Activated CD4-positive, alpha-beta memory T cell treated with anti-CD3 and anti-CD28 coated beads for 36 hours (primary cell): ENCODE measurements around the gene ELL. TPM values are rescaled to one million over a fixed set of nuclear protein-coding genes. Genes with fewer than 3 reads are reported as not detected.

Source experiments
- CTCF ChIA-PET: fragments of 350-600 bp; sonication (Branson Sonifier 250); formaldehyde crosslinking; loops from one replicate; lab custom pipeline; 2021; ENCODE audit warnings: antibody characterized with exemption, inconsistent platforms; lab: Charles Lee
- POLR2A ChIA-PET: fragments of 350-600 bp; sonication (Branson Sonifier 250); formaldehyde crosslinking; loops from one replicate; lab custom pipeline; 2021; ENCODE audit warnings: antibody characterized with exemption; lab: Charles Lee
- DNase-seq: peaks from one replicate; pipeline ENCODE4 v3.0.0-alpha.2; 2020
- H3K27ac Mint-ChIP-seq: one replicate; pipeline ENCODE4 v1.8.0; 2021; ENCODE audit warnings: mixed read lengths
- H3K27me3 Mint-ChIP-seq: one replicate; pipeline ENCODE4 v1.8.0; 2021; ENCODE audit warnings: mixed read lengths
- H3K36me3 Mint-ChIP-seq: one replicate; pipeline ENCODE4 v1.8.0; 2021; ENCODE audit warnings: mixed read lengths
- H3K4me1 Mint-ChIP-seq: one replicate; pipeline ENCODE4 v1.8.0; 2021; ENCODE audit warnings: low read depth, mixed read lengths
- H3K4me3 Mint-ChIP-seq: one replicate; pipeline ENCODE4 v1.8.0; 2021; ENCODE audit warnings: mild to moderate bottlenecking, mixed read lengths
- H3K9me3 Mint-ChIP-seq: one replicate; pipeline ENCODE4 v1.8.0; 2021; ENCODE audit warnings: mixed read lengths
- intact Hi-C: fragments of 100-400 bp; cut with micrococcal nuclease; formaldehyde crosslinking; loops from one replicate; pipeline ENCODE4 v1.15.1; 2023
- total RNA-seq, 2 experiments: library from RNA; stranded (reverse); gene quantifications; one replicate each; pipeline ENCODE4 v1.2.3, GENCODE V29; 2021

The ELL gene
- total RNA-seq, 2 experiments from 2014 or later, result 24.7 to 29.7 TPM

GRCh38 chr19:18515959-18516358 is 5.9 kb downstream of the ELL start:
- Mint-ChIP-seq H3K4me1 (peaks cover 45% of the 10 kb centered on the region), H3K9me3 (no peaks in the 10 kb centered on the region), H3K27me3 (no peaks in the 10 kb centered on the region), H3K36me3 (no peaks in the 10 kb centered on the region), H3K4me3 (no peak overlapping the region), H3K27ac (no peak overlapping the region)
- POLR2A ChIA-PET, result interaction anchor here (2.0 kb wide), 1 partner anchor 9 kb away, joined by 4 read pairs; no protein-coding TSS in a partner anchor
- intact Hi-C loops, result no loop called here
- CTCF ChIA-PET, result interaction anchor here (1.3 kb wide), 1 partner anchor 45 kb away, joined by 5 read pairs; no protein-coding TSS in a partner anchor
- no peak for DNase-seq

- Mint-ChIP-seq H3K9me3 (no peaks in the 10 kb centered on the region), H3K4me1 (peaks cover 51% of the 10 kb centered on the region), H3K4me3 (no peak overlapping the region), H3K36me3 (no peaks in the 10 kb centered on the region), H3K27me3 (no peaks in the 10 kb centered on the region), H3K27ac (peak overlapping the region; percentile 35)
- CTCF ChIA-PET, result interaction anchor here (1.3 kb wide), 2 partner anchors 19 to 44 kb away, joined by 3 to 5 read pairs; no protein-coding TSS in a partner anchor
- POLR2A ChIA-PET, result interaction anchor here (0.7 to 2.0 kb wide), 2 partner anchors 8 to 10 kb away, joined by 3 to 4 read pairs; no protein-coding TSS in a partner anchor
- DNase-seq, result peak; percentile 51
- intact Hi-C loops, result no loop called here
These were observed 6.8 kb downstream of the ELL start for GRCh38 chr19:18514800-18515682.

GRCh38 chr19:18513868-18514267 is 8.0 kb downstream of the ELL start:
- no peaks in the 10 kb centered on the region for H3K36me3 Mint-ChIP-seq
- ChIA-PET POLR2A (interaction anchor here (0.8 kb wide), 1 partner anchor 64 kb away, joined by 3 read pairs; no protein-coding TSS in a partner anchor), CTCF (no interaction called here)
- H3K27me3 Mint-ChIP-seq, result no peaks in the 10 kb centered on the region
- DNase-seq, result no peak
- no peak overlapping the region for H3K27ac Mint-ChIP-seq
- peaks cover 54% of the 10 kb centered on the region for H3K4me1 Mint-ChIP-seq
- H3K9me3 Mint-ChIP-seq, result no peaks in the 10 kb centered on the region
- no peak overlapping the region for H3K4me3 Mint-ChIP-seq
- intact Hi-C loops, result no loop called here

- Mint-ChIP-seq H3K27me3 (no peaks in the 10 kb centered on the region), H3K36me3 (no peaks in the 10 kb centered on the region), H3K4me3 (no peak overlapping the region), H3K27ac (no peak overlapping the region), H3K9me3 (no peaks in the 10 kb centered on the region), H3K4me1 (peaks cover 61% of the 10 kb centered on the region)
- ChIA-PET POLR2A (no interaction called here), CTCF (interaction anchor here (0.6 to 11.1 kb wide), 4 partner anchors 11 to 48 kb away, joined by 3 to 91 read pairs (median 4); partner anchors contain the start of gene ELL)
- DNase-seq, result no peak
- intact Hi-C loops, result no loop called here
These were observed 11.7 kb downstream of the ELL start for GRCh38 chr19:18510216-18510615.

GRCh38 chr19:18508585-18508984 is 13.3 kb downstream of the ELL start:
- H3K27ac Mint-ChIP-seq, result no peak overlapping the region
- intact Hi-C loops, result no loop called here
- H3K27me3 Mint-ChIP-seq, result no peaks in the 10 kb centered on the region

GRCh38 chr19:18507727-18508440 is 14.0 kb downstream of the ELL start:
- Mint-ChIP-seq H3K36me3 (no peaks in the 10 kb centered on the region), H3K27ac (peak overlapping the region; percentile 83), H3K4me3 (no peak overlapping the region), H3K27me3 (no peaks in the 10 kb centered on the region), H3K4me1 (peaks cover 71% of the 10 kb centered on the region), H3K9me3 (no peaks in the 10 kb centered on the region)
- intact Hi-C loops, result loop anchor here (2.0 kb wide), 1 partner anchor 13 kb away; no protein-coding TSS in a partner anchor
- ChIA-PET POLR2A (interaction anchor here (0.9 kb wide), 1 partner anchor 12 kb away, joined by 4 read pairs; no protein-coding TSS in a partner anchor), CTCF (interaction anchor here (0.6 to 11.1 kb wide), 7 partner anchors 10 to 86 kb away, joined by 3 to 91 read pairs (median 6); partner anchors contain the start of gene ELL)
- DNase-seq, result no peak

More at GRCh38 chr19:18508585-18508984, 13.3 kb downstream of the ELL start:
- ChIA-PET POLR2A (interaction anchor here (1.2 kb wide), 1 partner anchor 11 kb away, joined by 3 read pairs; no protein-coding TSS in a partner anchor), CTCF (interaction anchor here (0.6 to 11.1 kb wide), 8 partner anchors 9 to 85 kb away, joined by 3 to 91 read pairs (median 4); partner anchors contain the start of gene ELL)
- peaks cover 69% of the 10 kb centered on the region for H3K4me1 Mint-ChIP-seq
- H3K9me3 Mint-ChIP-seq, result no peaks in the 10 kb centered on the region
- DNase-seq, result no peak
- H3K36me3 Mint-ChIP-seq, result no peaks in the 10 kb centered on the region
- H3K4me3 Mint-ChIP-seq, result no peak overlapping the region

- H3K27me3 Mint-ChIP-seq, result no peaks in the 10 kb centered on the region
- ChIA-PET POLR2A (interaction anchor here (0.8 to 2.7 kb wide), 6 partner anchors 8 to 82 kb away, joined by 3 to 10 read pairs (median 4); partner anchors contain the start of gene REX1BD), CTCF (interaction anchor here (0.7 to 11.1 kb wide), 8 partner anchors 10 to 56 kb away, joined by 3 to 91 read pairs (median 6); partner anchors contain the start of gene ELL)
- peak; percentile 49 for DNase-seq
- peak overlapping the region; percentile 83 for H3K27ac Mint-ChIP-seq
- intact Hi-C loops, result loop anchor here (2.0 kb wide), 1 partner anchor 14 kb away; no protein-coding TSS in a partner anchor
- H3K9me3 Mint-ChIP-seq, result no peaks in the 10 kb centered on the region
- H3K36me3 Mint-ChIP-seq, result no peaks in the 10 kb centered on the region
- H3K4me3 Mint-ChIP-seq, result no peak overlapping the region
- H3K4me1 Mint-ChIP-seq, result peaks cover 76% of the 10 kb centered on the region
These were observed 14.7 kb downstream of the ELL start for GRCh38 chr19:18507021-18507726.

- peak; percentile 34 for DNase-seq
- CTCF ChIA-PET, result interaction anchor here (1.1 to 11.1 kb wide), 10 partner anchors 10 to 393 kb away, joined by 3 to 91 read pairs (median 6); partner anchors contain the start of genes ELL and UBA52
- peaks cover 79% of the 10 kb centered on the region for H3K4me1 Mint-ChIP-seq
- no peaks in the 10 kb centered on the region for H3K9me3 Mint-ChIP-seq
- H3K4me3 Mint-ChIP-seq, result no peak overlapping the region
- H3K27ac Mint-ChIP-seq, result peak overlapping the region; percentile 83
- no peaks in the 10 kb centered on the region for H3K36me3 Mint-ChIP-seq
- POLR2A ChIA-PET, result interaction anchor here (0.8 to 2.7 kb wide), 6 partner anchors 9 to 83 kb away, joined by 3 to 10 read pairs (median 4); partner anchors contain the start of gene REX1BD
- no peaks in the 10 kb centered on the region for H3K27me3 Mint-ChIP-seq
- intact Hi-C loops, result loop anchor here (2.0 kb wide), 1 partner anchor 14 kb away; no protein-coding TSS in a partner anchor
These were observed 15.6 kb downstream of the ELL start for GRCh38 chr19:18506101-18506930.

GRCh38 chr19:18504886-18505610 is 16.8 kb downstream of the ELL start:
- Mint-ChIP-seq H3K27ac (peak overlapping the region; percentile 83), H3K4me1 (peaks cover 86% of the 10 kb centered on the region), H3K36me3 (no peaks in the 10 kb centered on the region), H3K9me3 (no peaks in the 10 kb centered on the region), H3K27me3 (no peaks in the 10 kb centered on the region), H3K4me3 (no peak overlapping the region)
- DNase-seq, result peak; percentile 68
- ChIA-PET POLR2A (interaction anchor here (1.2 to 2.7 kb wide), 4 partner anchors 8 to 35 kb away, joined by 3 to 12 read pairs (median 7); partner anchors contain the start of gene ELL), CTCF (interaction anchor here (0.6 to 11.1 kb wide), 10 partner anchors 9 to 762 kb away, joined by 3 to 91 read pairs (median 6); partner anchors contain the start of genes ELL and UBA52)
- intact Hi-C loops, result no loop called here
